Activated B cell treated with CpG ODN at 0.5 μM for 24 hours (primary cell): ENCODE results near the gene CCR8. TPM values are rescaled to one million over a fixed set of nuclear protein-coding genes. Genes with fewer than 3 reads are reported as not detected.

Experiments
- ATAC-seq: fragments of 200-7000 bp; cut with Tn5 transposase; one replicate; pipeline ENCODE4 v1.10.0; 2021; ENCODE audit warnings: low read depth, mild to moderate bottlenecking, moderate library complexity
- CTCF ChIA-PET: fragments of 350-600 bp; sonication (Branson Sonifier 250); formaldehyde crosslinking; loops from one replicate; lab custom pipeline; 2021; ENCODE audit warnings: antibody characterized with exemption; lab: Charles Lee
- POLR2A ChIA-PET: fragments of 350-600 bp; sonication (Branson Sonifier 250); formaldehyde crosslinking; loops from one replicate; lab custom pipeline; 2021; ENCODE audit warnings: antibody characterized with exemption; lab: Charles Lee
- DNase-seq: peaks from one replicate; pipeline ENCODE4 v3.0.0; 2022
- H3K27ac Mint-ChIP-seq: one replicate; pipeline ENCODE4 v1.8.0; 2020; ENCODE audit warnings: mixed read lengths
- H3K27me3 Mint-ChIP-seq: one replicate; pipeline ENCODE4 v1.8.0; 2021; ENCODE audit warnings: mixed read lengths
- H3K36me3 Mint-ChIP-seq: one replicate; pipeline ENCODE4 v1.8.0; 2021; ENCODE audit warnings: low read depth, mixed read lengths
- H3K4me1 Mint-ChIP-seq: one replicate; pipeline ENCODE4 v1.8.0; 2021; ENCODE audit warnings: mixed read lengths
- H3K4me3 Mint-ChIP-seq: one replicate; pipeline ENCODE4 v1.8.0; 2020; ENCODE audit warnings: mild to moderate bottlenecking, mixed read lengths
- H3K9me3 Mint-ChIP-seq: one replicate; pipeline ENCODE4 v1.8.0; 2020; ENCODE audit warnings: mixed read lengths
- intact Hi-C: fragments of 100-400 bp; cut with micrococcal nuclease; formaldehyde crosslinking; loops from one replicate; pipeline ENCODE4 v1.15.1; 2024
- total RNA-seq: library from RNA; stranded (reverse); gene quantifications from 2 replicates; pipeline ENCODE4 v1.2.3, GENCODE V29; 2022
- TF ChIP-seq, protein P1 (sequence below): fragments of 200-600 bp; IDR thresholded peaks from one replicate; pipeline ENCODE4 v1.8.0; 2022; ENCODE audit warnings: antibody characterized with exemption, mild to moderate bottlenecking

The CCR8 gene
- total RNA-seq, 1 donor from 2014 or later, result not detected

- Mint-ChIP-seq H3K4me3 (no peak overlapping the region), H3K27me3 (no peaks in the 10 kb centered on the region), H3K9me3 (no peaks in the 10 kb centered on the region), H3K36me3 (peaks cover 6% of the 10 kb centered on the region), H3K4me1 (peaks cover 17% of the 10 kb centered on the region), H3K27ac (no peak overlapping the region)
- ATAC-seq, result no peak
- TF ChIP-seq, protein P1, sequence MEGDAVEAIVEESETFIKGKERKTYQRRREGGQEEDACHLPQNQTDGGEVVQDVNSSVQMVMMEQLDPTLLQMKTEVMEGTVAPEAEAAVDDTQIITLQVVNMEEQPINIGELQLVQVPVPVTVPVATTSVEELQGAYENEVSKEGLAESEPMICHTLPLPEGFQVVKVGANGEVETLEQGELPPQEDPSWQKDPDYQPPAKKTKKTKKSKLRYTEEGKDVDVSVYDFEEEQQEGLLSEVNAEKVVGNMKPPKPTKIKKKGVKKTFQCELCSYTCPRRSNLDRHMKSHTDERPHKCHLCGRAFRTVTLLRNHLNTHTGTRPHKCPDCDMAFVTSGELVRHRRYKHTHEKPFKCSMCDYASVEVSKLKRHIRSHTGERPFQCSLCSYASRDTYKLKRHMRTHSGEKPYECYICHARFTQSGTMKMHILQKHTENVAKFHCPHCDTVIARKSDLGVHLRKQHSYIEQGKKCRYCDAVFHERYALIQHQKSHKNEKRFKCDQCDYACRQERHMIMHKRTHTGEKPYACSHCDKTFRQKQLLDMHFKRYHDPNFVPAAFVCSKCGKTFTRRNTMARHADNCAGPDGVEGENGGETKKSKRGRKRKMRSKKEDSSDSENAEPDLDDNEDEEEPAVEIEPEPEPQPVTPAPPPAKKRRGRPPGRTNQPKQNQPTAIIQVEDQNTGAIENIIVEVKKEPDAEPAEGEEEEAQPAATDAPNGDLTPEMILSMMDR, result no peak
- DNase-seq, result no peak
- ChIA-PET POLR2A (interaction anchor here (0.6 kb wide), 1 partner anchor 163 kb away, joined by 6 read pairs; no protein-coding TSS in a partner anchor), CTCF (interaction anchor here (1.1 kb wide), 1 partner anchor 9 kb away, joined by 3 read pairs; no protein-coding TSS in a partner anchor)
- intact Hi-C loops, result loop anchor here (10.0 kb wide), 3 partner anchors 1075 to 1215 kb away; partner anchors contain the start of genes OXSR1, RPL14 and ZNF621
These were observed 50.3 kb downstream of the CCR8 start for GRCh38 chr3:39379778-39380155.

DNA sequence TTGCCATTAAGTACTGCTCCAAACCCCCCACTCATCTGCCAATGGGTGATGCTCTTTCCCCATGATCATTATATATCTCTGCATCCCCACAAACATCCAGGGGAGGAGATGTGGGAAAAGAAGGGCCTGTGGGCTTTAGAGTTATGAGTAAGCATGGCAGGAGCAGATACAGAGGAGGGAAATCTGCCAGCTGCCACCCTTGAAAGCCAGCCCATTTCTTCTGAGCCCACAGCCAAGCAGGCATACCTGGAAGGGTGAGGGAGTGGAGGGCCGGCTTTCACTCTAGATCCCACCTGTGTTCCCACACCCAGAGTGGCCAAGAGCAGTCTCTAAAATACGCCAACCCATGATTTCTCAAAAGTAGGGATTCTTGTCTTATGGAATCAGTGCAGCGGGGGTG lies 51.9 kb downstream of the CCR8 start:
- Mint-ChIP-seq H3K4me1 (peaks cover 33% of the 10 kb centered on the region), H3K36me3 (peaks cover 11% of the 10 kb centered on the region), H3K27me3 (no peaks in the 10 kb centered on the region), H3K27ac (no peak overlapping the region), H3K9me3 (no peaks in the 10 kb centered on the region), H3K4me3 (no peak overlapping the region)
- ATAC-seq (no peak), DNase-seq (no peak)
- intact Hi-C loops, result loop anchor here (10.0 kb wide), 3 partner anchors 1073 to 1217 kb away; partner anchors contain the start of genes OXSR1, RPL14 and ZNF621
- ChIA-PET POLR2A (no interaction called here), CTCF (no interaction called here)
- TF ChIP-seq, protein P1, result no peak

Other genes starting within 250 kb of the CCR8 start
- 41.6 and 47.8 TPM in 2 replicates for gene GORASP1, start 222.1 kb upstream of the CCR8 start, total RNA-seq
- 11.4 and 15.9 TPM in 2 replicates for gene TTC21A, start 222.0 kb upstream of the CCR8 start, total RNA-seq
- 17.5 and 18.1 TPM in 2 replicates for gene CSRNP1, start 176.1 kb upstream of the CCR8 start, total RNA-seq
- 0.29 and 0.60 TPM in 2 replicates for gene XIRP1, start 137.1 kb upstream of the CCR8 start, total RNA-seq
- 0.12 and 0.38 TPM in 2 replicates for gene CX3CR1, start 49.7 kb upstream of the CCR8 start, total RNA-seq
- 51.6 and 52.9 TPM in 2 replicates for gene SLC25A38, start 53.7 kb downstream of the CCR8 start, total RNA-seq
- 2,697 and 2,952 TPM in 2 replicates for gene RPSA, start 77.0 kb downstream of the CCR8 start, total RNA-seq
- 0.13 TPM in 1 of 2 replicates, not detected in the other for gene MOBP, start 138.0 kb downstream of the CCR8 start, total RNA-seq